Vagina (tissue), 2 donors: ENCODE data around the gene WDR70.

Experiments
- CTCF ChIP-seq, 3 experiments: fragments of 450-650 bp in 2 of 3; fragments of 200-600 bp in 1 of 3; sonication (generic) in 1 of 3; IDR thresholded peaks; one replicate each; pipeline ENCODE4 v1.5.1; 2017 to 2019; ENCODE audit warnings: antibody characterized with exemption in 3 of 3, mild to moderate bottlenecking in 2 of 3, moderate library complexity in 2 of 3
- POLR2A ChIP-seq, 2 donors: fragments of 450-650 bp; IDR thresholded peaks; one replicate each; pipeline ENCODE4 v1.6.1; 2017; ENCODE audit warnings: antibody characterized with exemption in 2 of 2, mild to moderate bottlenecking in 2 of 2, moderate library complexity in 2 of 2
- POLR2AphosphoS5 ChIP-seq, 2 donors: sonication (generic); formaldehyde crosslinking; IDR thresholded peaks; one replicate each; pipeline ENCODE4 v1.9.0; 2017; ENCODE audit warnings: antibody characterized with exemption in 2 of 2, mild to moderate bottlenecking in 2 of 2, low read depth in 1 of 2; ENCODE audit not compliant: insufficient read depth in 1 of 2

DNA sequence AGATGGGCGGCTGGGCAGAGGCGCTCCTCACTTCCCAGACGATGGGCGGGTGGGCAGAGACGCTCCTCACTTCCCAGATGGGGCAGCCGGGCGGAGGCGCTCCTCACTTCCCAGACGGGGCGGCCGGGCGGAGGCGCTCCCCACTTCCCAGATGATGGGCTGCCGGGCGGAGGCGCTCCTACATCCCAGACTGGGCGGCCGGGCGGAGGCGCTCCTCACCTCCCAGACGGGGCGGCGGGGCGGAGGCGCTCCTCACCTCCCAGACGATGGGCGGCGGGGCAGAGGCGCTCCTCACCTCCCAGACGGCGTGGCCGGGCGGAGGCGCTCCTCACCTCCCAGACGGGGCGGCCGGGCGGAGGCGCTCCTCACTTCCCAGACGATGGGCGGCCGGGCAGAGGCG, 140.2 kb downstream of the WDR70 start:
- TF ChIP-seq POLR2A (IDR thresholded peaks at IDR 0.05) = no peak
- no peak for TF ChIP-seq CTCF (IDR thresholded peaks at IDR 0.05)
- no peak for TF ChIP-seq POLR2AphosphoS5 (IDR thresholded peaks at IDR 0.05; ENCODE audit: insufficient read depth in 1 of 2, low read depth in 1 of 2)
